ENCODE measurements around the gene MMP3.

MMP3 gene

DNA sequence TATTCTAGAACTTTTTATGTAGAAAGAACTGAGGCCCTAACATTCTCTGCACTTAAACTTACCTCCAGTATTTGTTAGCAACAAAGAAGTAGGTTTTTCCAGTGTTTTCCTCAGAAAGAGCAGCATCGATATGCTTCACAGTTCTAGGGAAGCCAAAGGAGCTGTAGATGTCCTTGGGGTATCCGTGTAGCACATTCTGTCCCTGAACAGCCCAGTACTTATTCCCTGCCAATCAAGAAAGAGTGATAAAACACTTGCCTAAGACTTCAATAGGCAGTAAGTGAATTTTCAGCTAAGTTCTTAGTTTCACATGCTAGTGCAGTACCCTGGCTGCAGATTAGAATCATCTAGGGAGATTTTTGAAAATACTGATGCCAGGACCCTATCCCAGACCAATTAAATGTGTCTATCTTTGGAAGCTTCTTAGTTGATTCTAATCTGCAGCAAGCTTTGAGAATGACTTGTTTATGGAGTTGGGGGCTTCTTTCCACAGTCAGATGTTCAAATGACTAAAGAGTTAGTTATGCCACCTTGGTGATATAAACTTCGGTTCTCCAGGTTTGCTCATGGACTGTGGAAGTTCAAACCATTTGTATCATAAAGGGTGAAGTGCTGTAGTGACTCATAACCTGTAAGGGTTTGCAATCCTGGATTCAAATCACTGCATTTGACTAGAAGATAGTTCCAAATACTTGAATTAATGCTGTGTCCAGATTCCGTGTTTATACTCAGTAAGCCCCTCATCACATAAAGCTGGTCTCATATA is 52.0 kb downstream of the MMP3 start:
- no peak for DNase-seq (ENCODE audit: low read depth, low spot score)

- DNase-seq (ENCODE audit: low read depth, low spot score), result no peak
These were observed 54.9 kb downstream of the MMP3 start for GRCh38 chr11:102788334-102788995.

All from ELF-1 (cell line).